GM18867 (cell line): ENCODE measurements around the gene SLC35G2.
"Not testable (repeated sequence)": the region's sequence is repeated elsewhere in the genome, so short reads cannot be mapped to it uniquely, and the experiment has no call there.

ENCODE experiments used
- ATAC-seq: cut with Tn5 transposase; IDR thresholded peaks from one replicate; pipeline ENCODE4 v1.9.1; 2021; ENCODE audit warnings: mild to moderate bottlenecking, moderate library complexity; ENCODE audit not compliant: unreplicated experiment

Gene SLC35G2

GRCh38 chr3:136885357-136886213 lies 66.7 kb downstream of the SLC35G2 start:
- ATAC-seq = no peak

GRCh38 chr3:136889947-136890346 lies 71.0 kb downstream of the SLC35G2 start:
- no peak for ATAC-seq

GRCh38 chr3:136891934-136892855 lies 73.3 kb downstream of the SLC35G2 start:
- ATAC-seq = no peak

GRCh38 chr3:136893848-136894443 lies 75.0 kb downstream of the SLC35G2 start:
- ATAC-seq = no peak

GRCh38 chr3:136897171-136897570 lies 78.2 kb downstream of the SLC35G2 start:
- not testable (repeated sequence) for ATAC-seq

GRCh38 chr3:136898549-136898948 lies 79.6 kb downstream of the SLC35G2 start:
- ATAC-seq = no peak

GRCh38 chr3:136898954-136899353 lies 80.0 kb downstream of the SLC35G2 start:
- ATAC-seq = no peak

GRCh38 chr3:136899622-136900158 lies 80.8 kb downstream of the SLC35G2 start:
- ATAC-seq = no peak

GRCh38 chr3:136900694-136901093 lies 81.8 kb downstream of the SLC35G2 start:
- not testable (repeated sequence) for ATAC-seq

- ATAC-seq = no peak
Observed at GRCh38 chr3:136901391-136901790, 82.5 kb downstream of the SLC35G2 start.

- not testable (repeated sequence) for ATAC-seq
Observed at GRCh38 chr3:136902530-136902929, 83.6 kb downstream of the SLC35G2 start.

- ATAC-seq = no peak
Observed at GRCh38 chr3:136903899-136904298, 85.0 kb downstream of the SLC35G2 start.

GRCh38 chr3:136904746-136905145 lies 85.8 kb downstream of the SLC35G2 start:
- no peak for ATAC-seq
